Neural progenitor cell (in vitro differentiated cells): Measurements from ENCODE around the gene TRIM34. TPM values are rescaled to one million over a fixed set of nuclear protein-coding genes. Genes with fewer than 3 reads are reported as not detected.
A peak's percentile ranks its signal among the peaks of the same experiment; 100 is the strongest.

ENCODE experiments used
- DNase-seq: peaks from one replicate; pipeline ENCODE4 v3.0.0-alpha.2; 2016; ENCODE audit warnings: low spot score
- H2AFZ ChIP-seq: fragments of 200-600 bp; sonication (generic); replicated peaks from 2 replicates; pipeline ENCODE4 v1.6.1; 2016; ENCODE audit warnings: antibody characterized with exemption
- H3F3A ChIP-seq: fragments of 200-600 bp; sonication (generic); 2 replicates; pipeline ENCODE4 v1.6.1; 2016; ENCODE audit warnings: antibody characterized with exemption, low read depth
- H3K27ac ChIP-seq: fragments of 200-600 bp; sonication (generic); 2 replicates; pipeline ENCODE4 v1.5.1; 2016; ENCODE audit warnings: mild to moderate bottlenecking
- H3K27me3 ChIP-seq: fragments of 200-600 bp; sonication (generic); 2 replicates; pipeline ENCODE4 v1.6.1; 2016; ENCODE audit warnings: mild to moderate bottlenecking, moderate library complexity
- H3K36me3 ChIP-seq: fragments of 200-600 bp; sonication (generic); 2 replicates; pipeline ENCODE4 v1.5.1; 2016
- H3K4me1 ChIP-seq: fragments of 200-600 bp; sonication (generic); 2 replicates; pipeline ENCODE4 v1.6.1; 2016; ENCODE audit warnings: mixed run types
- H3K4me2 ChIP-seq: fragments of 200-600 bp; sonication (generic); 2 replicates; pipeline ENCODE4 v1.6.1; 2016
- H3K4me3 ChIP-seq: fragments of 200-600 bp; sonication (generic); 2 replicates; pipeline ENCODE4 v1.5.1; 2016
- H3K79me2 ChIP-seq: fragments of 200-600 bp; sonication (generic); 2 replicates; pipeline ENCODE4 v1.6.1; 2016; ENCODE audit warnings: low read depth
- H3K9ac ChIP-seq: fragments of 200-600 bp; sonication (generic); 2 replicates; pipeline ENCODE4 v1.6.1; 2016
- H3K9me3 ChIP-seq: fragments of 200-600 bp; sonication (generic); 2 replicates; pipeline ENCODE4 v1.5.1; 2016; ENCODE audit warnings: low read depth
- H4K20me1 ChIP-seq: fragments of 200-600 bp; sonication (generic); 2 replicates; pipeline ENCODE4 v1.6.1; 2016; ENCODE audit warnings: low read depth
- H3K27ac Mint-ChIP-seq: 3 replicates; pipeline ENCODE4 v1.8.0; 2021; ENCODE audit warnings: mixed read lengths
- H3K27me3 Mint-ChIP-seq: 2 replicates; pipeline ENCODE4 v1.8.0; 2022; ENCODE audit warnings: low read depth, mild to moderate bottlenecking, inconsistent platforms, moderate library complexity, mixed read lengths; ENCODE audit not compliant: insufficient read depth
- H3K36me3 Mint-ChIP-seq: 3 replicates; pipeline ENCODE4 v1.8.0; 2021; ENCODE audit warnings: mixed read lengths
- H3K4me1 Mint-ChIP-seq: 3 replicates; pipeline ENCODE4 v1.8.0; 2021; ENCODE audit warnings: mixed read lengths
- H3K4me3 Mint-ChIP-seq: 3 replicates; pipeline ENCODE4 v1.8.0; 2021; ENCODE audit warnings: mild to moderate bottlenecking, moderate library complexity, mixed read lengths
- H3K9me3 Mint-ChIP-seq: 3 replicates; pipeline ENCODE4 v1.8.0; 2020; ENCODE audit warnings: mixed read lengths
- EZH2 ChIP-seq: fragments of 200-600 bp; sonication (generic); IDR thresholded peaks from 2 replicates; pipeline ENCODE4 v1.6.1; 2017; ENCODE audit warnings: antibody characterized with exemption, mild to moderate bottlenecking, moderate library complexity
- EZH2phosphoT487 ChIP-seq: fragments of 200-600 bp; sonication (generic); IDR thresholded peaks from 2 replicates; pipeline ENCODE4 v1.6.1; 2017; ENCODE audit warnings: antibody characterized with exemption
- total RNA-seq: library from RNA; depleted of rRNA; stranded (reverse); fragments of >200 nt; gene quantifications from 2 replicates; pipeline ENCODE4 v1.2.3, GENCODE V29; 2015; ENCODE audit warnings: low replicate concordance
- TF ChIP-seq, protein P1 (sequence below): fragments of 200-600 bp; sonication (generic); IDR thresholded peaks from 2 replicates; pipeline ENCODE4 v1.5.1; 2017; ENCODE audit warnings: antibody characterized with exemption, mild to moderate bottlenecking

TRIM34 gene, protein sequence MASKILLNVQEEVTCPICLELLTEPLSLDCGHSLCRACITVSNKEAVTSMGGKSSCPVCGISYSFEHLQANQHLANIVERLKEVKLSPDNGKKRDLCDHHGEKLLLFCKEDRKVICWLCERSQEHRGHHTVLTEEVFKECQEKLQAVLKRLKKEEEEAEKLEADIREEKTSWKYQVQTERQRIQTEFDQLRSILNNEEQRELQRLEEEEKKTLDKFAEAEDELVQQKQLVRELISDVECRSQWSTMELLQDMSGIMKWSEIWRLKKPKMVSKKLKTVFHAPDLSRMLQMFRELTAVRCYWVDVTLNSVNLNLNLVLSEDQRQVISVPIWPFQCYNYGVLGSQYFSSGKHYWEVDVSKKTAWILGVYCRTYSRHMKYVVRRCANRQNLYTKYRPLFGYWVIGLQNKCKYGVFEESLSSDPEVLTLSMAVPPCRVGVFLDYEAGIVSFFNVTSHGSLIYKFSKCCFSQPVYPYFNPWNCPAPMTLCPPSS
- total RNA-seq: 4.1 and 4.5 TPM in 2 replicates

DNA sequence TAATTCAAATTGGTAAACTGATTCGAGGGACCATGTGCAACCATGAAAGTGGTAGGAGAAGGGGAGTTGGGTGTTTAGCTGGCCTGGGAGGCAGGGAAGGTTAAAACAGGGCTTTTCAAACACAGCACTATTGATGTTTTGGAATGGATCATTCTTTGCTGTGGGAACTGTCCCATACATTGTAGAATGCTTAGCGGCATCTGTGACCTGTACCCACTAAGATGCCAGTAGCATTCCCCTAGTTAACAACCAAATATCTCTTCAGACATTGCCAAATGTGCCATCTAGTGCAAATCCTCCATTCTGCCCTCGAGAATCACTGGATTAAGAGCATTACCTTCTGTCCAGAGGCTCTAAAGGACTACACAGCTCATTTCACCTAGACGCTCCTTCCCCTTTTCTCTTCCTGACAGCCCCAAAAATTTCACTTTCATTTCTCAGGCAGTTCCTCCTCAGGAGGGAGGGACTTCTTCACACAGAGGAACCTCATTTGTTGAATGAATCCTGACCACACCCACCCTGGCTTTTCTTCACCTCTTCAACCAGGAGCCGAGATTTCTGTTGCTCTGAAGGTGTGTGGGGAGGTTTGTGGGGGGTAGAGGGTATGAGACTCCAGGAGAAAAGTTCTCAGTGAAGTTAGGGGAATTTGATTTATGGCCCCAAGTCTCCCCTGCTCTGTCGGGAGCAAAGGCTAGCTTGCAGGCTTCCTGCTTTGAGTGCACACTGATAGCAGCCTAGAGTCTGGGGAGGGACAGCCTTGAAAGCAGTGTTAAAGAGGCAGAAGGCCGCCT lies at the start of gene TRIM34:
TSS of gene TRIM34 (plus strand) at position 513 of the 791 bp plus-strand sequence. CDS start 7,331 bp downstream, outside the sequence.
- peak; percentile 34 for DNase-seq
- no peaks in the 10 kb centered on the region for H3K79me2 ChIP-seq
- no peaks in the 10 kb centered on the region for H3F3A ChIP-seq
- H3K36me3 Mint-ChIP-seq: no peaks in the 10 kb centered on the region
- H3K27me3 ChIP-seq: no peaks in the 10 kb centered on the region
- no peaks in the 10 kb centered on the region for H3K9me3 Mint-ChIP-seq
- no peak within 1 kb of the TSS for H3K27ac Mint-ChIP-seq
- no peaks in the 10 kb centered on the region for H3K9me3 ChIP-seq
- H4K20me1 ChIP-seq: no peaks in the 10 kb centered on the region
- TF ChIP-seq, protein P1, sequence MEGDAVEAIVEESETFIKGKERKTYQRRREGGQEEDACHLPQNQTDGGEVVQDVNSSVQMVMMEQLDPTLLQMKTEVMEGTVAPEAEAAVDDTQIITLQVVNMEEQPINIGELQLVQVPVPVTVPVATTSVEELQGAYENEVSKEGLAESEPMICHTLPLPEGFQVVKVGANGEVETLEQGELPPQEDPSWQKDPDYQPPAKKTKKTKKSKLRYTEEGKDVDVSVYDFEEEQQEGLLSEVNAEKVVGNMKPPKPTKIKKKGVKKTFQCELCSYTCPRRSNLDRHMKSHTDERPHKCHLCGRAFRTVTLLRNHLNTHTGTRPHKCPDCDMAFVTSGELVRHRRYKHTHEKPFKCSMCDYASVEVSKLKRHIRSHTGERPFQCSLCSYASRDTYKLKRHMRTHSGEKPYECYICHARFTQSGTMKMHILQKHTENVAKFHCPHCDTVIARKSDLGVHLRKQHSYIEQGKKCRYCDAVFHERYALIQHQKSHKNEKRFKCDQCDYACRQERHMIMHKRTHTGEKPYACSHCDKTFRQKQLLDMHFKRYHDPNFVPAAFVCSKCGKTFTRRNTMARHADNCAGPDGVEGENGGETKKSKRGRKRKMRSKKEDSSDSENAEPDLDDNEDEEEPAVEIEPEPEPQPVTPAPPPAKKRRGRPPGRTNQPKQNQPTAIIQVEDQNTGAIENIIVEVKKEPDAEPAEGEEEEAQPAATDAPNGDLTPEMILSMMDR: no peak
- TF ChIP-seq EZH2phosphoT487 (no peak), EZH2 (no peak)
- peak within 1 kb of the TSS; percentile 44 for H3K4me3 Mint-ChIP-seq
- H3K4me1 ChIP-seq: peaks cover 11% of the 10 kb centered on the region
- H3K9ac ChIP-seq: no peak within 1 kb of the TSS
- peak within 1 kb of the TSS; percentile 99 for H2AFZ ChIP-seq
- no peaks in the 10 kb centered on the region for H3K27me3 Mint-ChIP-seq
- H3K4me2 ChIP-seq: peak within 1 kb of the TSS; percentile 74
- H3K4me1 Mint-ChIP-seq: no peaks in the 10 kb centered on the region
- H3K36me3 ChIP-seq: no peaks in the 10 kb centered on the region
- peak within 1 kb of the TSS; percentile 40 for H3K4me3 ChIP-seq
- no peak within 1 kb of the TSS for H3K27ac ChIP-seq

DNA sequence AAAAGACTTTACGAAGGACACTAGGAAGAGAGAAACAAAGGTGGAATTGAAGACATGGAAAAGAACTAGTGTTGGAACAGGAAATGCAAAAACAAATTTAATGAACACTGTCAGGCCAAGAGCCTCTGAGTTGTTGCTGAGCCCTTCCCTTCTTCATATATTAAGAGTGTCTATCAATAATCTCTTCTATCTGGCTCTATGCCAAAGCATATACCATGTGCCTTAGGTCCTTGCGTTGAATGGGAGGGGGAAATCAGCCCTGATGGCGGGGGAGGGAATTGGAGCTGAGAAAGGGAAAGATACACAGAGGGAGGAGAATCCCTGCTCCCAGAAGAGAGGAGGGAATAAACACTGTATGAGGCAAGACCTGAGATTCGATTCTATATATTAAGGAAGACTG lies 49.6 kb upstream of the TRIM34 start:
- DNase-seq: no peak
- H3K4me1 Mint-ChIP-seq: no peaks in the 10 kb centered on the region

DNA sequence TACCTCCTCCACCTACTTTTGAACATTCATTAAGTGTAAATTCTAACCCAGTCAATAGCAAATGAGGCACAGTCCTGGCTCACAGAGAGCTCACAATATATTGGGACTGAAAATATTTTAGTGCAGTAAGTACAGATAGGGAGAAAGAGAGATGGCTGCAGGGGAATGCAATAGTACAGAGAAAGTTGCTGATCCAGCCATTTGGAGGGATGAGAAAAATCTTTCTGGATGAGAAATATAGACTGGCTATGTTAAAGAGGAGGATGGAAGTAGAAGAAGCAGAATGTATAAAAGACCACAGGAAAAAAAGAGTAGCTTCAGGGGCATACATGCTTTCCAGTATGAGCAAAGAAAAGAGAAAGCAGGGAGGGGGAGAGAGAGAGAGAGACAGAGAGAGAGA lies 47.7 kb upstream of the TRIM34 start:
- Histone ChIP-seq H3K9me3 (no peaks in the 10 kb centered on the region), H2AFZ (no peak overlapping the region), H4K20me1 (no peaks in the 10 kb centered on the region), H3F3A (no peaks in the 10 kb centered on the region), H3K4me3 (no peak overlapping the region), H3K79me2 (no peaks in the 10 kb centered on the region), H3K36me3 (no peaks in the 10 kb centered on the region), H3K9ac (no peak overlapping the region), H3K27me3 (no peaks in the 10 kb centered on the region), H3K4me1 (no peaks in the 10 kb centered on the region), H3K27ac (no peak overlapping the region), H3K4me2 (no peak overlapping the region)
- no peaks in the 10 kb centered on the region for H3K27me3 Mint-ChIP-seq
- no peak for DNase-seq
- TF ChIP-seq EZH2: no peak
- TF ChIP-seq, protein P1: no peak
- TF ChIP-seq EZH2phosphoT487: no peak
- H3K9me3 Mint-ChIP-seq: no peaks in the 10 kb centered on the region
- no peak overlapping the region for H3K27ac Mint-ChIP-seq
- no peaks in the 10 kb centered on the region for H3K36me3 Mint-ChIP-seq
- no peaks in the 10 kb centered on the region for H3K4me1 Mint-ChIP-seq
- H3K4me3 Mint-ChIP-seq: no peak overlapping the region

More for the DNA sequence above, 49.6 kb upstream of the TRIM34 start:
- no peaks in the 10 kb centered on the region for H3K27me3 ChIP-seq
- no peak overlapping the region for H2AFZ ChIP-seq
- H3K27ac Mint-ChIP-seq: no peak overlapping the region
- H3K36me3 ChIP-seq: no peaks in the 10 kb centered on the region
- H3K79me2 ChIP-seq: no peaks in the 10 kb centered on the region
- H3K9me3 Mint-ChIP-seq: no peaks in the 10 kb centered on the region
- no peak overlapping the region for H3K27ac ChIP-seq
- H3K9me3 ChIP-seq: no peaks in the 10 kb centered on the region
- no peak overlapping the region for H3K4me3 Mint-ChIP-seq
- H3K4me3 ChIP-seq: no peak overlapping the region
- H3K4me2 ChIP-seq: no peak overlapping the region
- H3K36me3 Mint-ChIP-seq: no peaks in the 10 kb centered on the region
- TF ChIP-seq EZH2phosphoT487: no peak
- TF ChIP-seq, protein P1: no peak
- no peak for TF ChIP-seq EZH2
- no peaks in the 10 kb centered on the region for H3K4me1 ChIP-seq
- H3F3A ChIP-seq: no peaks in the 10 kb centered on the region
- H4K20me1 ChIP-seq: no peaks in the 10 kb centered on the region
- no peaks in the 10 kb centered on the region for H3K27me3 Mint-ChIP-seq
- no peak overlapping the region for H3K9ac ChIP-seq
